GM18867 (cell line): ENCODE results near the gene ZFP1.
A peak's percentile ranks its signal among the peaks of the same experiment; 100 is the strongest.
"Not testable (repeated sequence)": the region's sequence is repeated elsewhere in the genome, so short reads cannot be mapped to it uniquely, and the experiment has no call there.

Experiments used
- ATAC-seq: cut with Tn5 transposase; IDR thresholded peaks from one replicate; pipeline ENCODE4 v1.9.1; 2021; ENCODE audit warnings: mild to moderate bottlenecking, moderate library complexity; ENCODE audit not compliant: unreplicated experiment

The ZFP1 gene

GRCh38 chr16:75203096-75203495, 54.8 kb downstream of the ZFP1 start:
- no peak for ATAC-seq

DNA sequence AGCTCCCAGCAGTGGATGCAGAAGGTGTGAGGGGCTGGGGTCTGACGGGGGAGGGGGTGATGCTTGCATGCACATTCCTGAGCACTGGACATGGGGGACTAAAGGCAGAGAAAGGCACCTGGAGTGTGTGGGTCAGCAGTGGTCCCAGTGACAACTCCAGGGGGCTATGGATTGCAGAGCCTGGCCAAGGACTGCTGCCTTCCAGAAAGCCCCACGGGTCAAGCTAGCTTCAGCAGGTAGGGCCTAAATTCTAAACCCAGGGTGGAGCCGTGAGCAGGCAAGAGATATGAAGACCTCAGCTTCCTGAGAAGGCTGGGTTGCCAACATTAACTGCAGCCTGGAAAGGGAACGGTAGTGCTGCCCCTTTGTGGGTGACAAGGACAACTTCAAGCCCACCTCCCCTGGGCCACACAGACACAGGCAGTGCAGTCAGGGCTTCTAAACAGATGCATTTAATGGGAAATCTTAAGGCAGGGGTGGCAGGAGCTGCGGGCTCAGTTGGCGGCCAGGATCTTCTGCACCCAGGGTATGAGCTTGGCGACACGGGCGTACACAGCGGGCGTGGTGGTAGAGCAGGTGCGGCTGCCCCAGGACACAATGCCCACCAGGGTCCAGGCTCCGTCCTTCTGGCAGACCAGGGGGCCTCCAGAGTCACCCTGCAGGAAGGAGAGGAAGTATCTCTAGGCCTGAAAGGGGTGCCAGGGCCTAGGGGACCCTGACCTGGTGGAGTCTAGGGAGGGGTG, 55.5 kb downstream of the ZFP1 start:
- no peak for ATAC-seq

DNA sequence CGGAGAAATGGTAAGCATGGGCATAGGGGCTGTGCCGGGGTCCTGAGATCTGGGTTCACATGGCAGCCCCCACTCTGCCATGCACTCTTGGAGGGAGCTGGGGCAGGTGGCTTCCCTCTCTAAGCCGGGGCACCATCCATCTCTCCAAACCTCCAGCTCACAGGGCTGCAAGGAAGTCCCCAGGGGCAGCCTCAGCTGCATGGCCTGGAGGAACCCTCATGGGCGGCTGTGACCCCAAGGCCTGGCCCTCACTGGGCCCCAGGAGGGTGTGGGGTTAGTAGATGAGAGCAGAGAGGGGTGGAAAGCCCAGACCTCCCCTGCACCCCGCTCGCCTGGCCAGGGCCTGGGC, 56.1 kb downstream of the ZFP1 start:
- no peak for ATAC-seq

DNA sequence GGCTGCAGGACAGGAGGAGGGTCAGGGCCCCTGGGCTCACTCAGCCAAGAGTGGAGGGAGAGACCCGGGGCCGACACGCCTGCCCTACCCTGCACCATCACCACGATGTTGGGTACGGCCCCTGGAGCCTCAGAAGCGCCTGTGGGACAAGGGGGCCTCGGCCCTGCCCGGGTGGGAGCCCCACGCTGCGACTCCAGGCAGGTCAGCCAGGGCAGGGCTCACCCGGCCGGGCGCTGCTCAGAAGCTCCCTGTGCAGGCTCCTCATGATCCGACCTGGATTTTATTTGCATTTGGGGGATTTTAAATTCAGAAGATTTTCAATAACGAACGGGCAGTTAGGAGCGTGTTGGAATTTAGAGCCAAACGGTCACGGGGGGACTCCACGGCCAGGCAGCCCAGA, 56.6 kb downstream of the ZFP1 start:
- ATAC-seq, result not testable (repeated sequence)

GRCh38 chr16:75205438-75205837, 57.1 kb downstream of the ZFP1 start:
- ATAC-seq, result not testable (repeated sequence)

DNA sequence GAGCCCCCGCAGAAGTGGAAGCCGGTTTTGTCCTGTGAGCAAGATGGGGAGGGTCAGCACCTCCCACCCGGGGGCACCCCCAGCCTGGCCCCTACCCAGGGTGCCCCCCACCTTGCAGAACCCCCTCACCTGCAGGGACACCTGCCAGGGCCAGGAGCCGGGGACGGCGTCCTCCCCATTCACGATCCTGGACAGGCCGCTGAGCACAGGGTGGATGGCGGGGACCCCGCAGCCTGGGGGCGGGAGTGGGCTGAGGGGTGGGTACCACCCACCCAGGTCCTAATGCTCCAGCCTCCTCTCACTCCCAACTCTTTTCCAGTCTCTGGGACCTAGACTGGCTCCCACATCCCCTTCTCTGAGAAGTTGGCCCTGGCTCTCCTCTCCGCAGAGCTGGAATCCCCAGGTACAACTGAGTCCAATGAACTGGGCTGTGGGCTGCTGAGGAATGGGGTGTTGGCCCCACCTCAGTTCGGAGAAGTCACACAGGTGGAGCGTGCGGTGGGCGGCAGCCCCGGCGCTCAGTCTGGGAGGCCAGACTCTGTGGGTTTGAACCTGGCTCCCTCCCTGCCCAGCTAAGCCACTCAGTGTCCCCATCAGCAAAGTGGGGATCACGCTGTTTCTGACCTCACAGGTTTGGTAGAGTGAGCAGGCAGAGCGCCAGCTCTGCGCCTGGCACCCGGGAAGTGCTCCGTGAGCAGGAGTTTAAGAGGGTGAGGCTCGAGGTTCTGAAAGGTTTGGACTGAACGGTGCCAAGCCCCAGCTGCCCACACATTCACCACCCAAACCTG, 57.8 kb downstream of the ZFP1 start:
- ATAC-seq, result not testable (repeated sequence)

DNA sequence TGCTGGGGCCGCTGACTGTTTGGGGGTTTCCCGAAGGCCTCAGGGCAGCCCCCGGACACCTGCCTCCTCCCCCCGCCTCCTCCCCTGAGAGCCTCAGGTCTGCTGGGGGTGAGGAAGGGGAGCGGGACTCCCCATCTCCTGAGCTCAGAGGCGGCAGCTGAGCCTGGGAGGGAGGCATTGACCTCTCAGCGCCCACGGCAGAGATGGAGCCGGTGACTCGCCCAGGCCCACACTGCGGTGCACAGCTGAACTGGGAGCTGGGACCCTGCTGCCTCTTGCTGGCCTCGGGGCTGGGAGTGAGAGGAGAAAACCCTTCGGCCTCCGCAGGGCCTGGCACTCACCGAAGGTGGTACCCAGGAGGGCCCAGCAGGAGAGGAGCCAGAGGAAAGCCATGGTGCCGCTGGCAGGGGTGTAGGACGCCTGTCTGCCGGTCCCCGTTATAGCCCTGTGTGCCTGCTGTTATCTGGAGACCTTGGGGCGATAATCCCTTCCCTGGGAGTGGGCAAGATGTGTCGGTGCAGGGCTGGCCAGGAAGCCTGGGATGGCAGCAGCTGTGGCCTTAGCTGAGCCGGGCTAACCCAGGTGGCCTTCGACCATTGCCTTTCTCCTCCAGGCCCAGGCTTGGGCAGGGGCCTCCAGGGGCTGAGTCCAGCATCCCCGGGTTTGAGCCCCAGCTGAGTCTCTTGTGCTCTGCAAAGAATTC, 58.6 kb downstream of the ZFP1 start, which contains the start of gene CTRB2:
TSS of gene CTRB2 (minus strand) at position 413 of the 703 bp plus-strand sequence. CDS start at position 393, 20 bp downstream.
- no peak for ATAC-seq

DNA sequence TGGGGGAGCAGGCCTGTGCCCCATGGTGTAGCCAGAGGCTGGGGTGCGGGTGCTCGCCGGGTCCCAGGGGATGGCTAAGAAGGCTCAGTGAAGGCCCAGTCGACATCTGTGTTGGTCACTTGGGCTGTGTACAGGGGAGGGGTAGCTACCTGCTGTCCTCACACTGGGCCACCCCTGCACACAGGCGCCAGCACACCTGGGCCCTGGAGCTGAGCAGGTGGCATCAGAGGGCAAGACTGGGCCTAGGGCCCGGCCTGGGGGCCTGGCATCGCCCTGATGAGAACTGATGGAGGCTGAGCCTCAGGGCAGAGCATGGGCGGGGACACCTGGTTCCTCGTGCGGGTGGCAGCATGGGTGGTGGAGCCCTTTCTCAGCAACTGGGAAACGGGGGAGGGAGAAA, 59.5 kb downstream of the ZFP1 start:
- no peak for ATAC-seq

DNA sequence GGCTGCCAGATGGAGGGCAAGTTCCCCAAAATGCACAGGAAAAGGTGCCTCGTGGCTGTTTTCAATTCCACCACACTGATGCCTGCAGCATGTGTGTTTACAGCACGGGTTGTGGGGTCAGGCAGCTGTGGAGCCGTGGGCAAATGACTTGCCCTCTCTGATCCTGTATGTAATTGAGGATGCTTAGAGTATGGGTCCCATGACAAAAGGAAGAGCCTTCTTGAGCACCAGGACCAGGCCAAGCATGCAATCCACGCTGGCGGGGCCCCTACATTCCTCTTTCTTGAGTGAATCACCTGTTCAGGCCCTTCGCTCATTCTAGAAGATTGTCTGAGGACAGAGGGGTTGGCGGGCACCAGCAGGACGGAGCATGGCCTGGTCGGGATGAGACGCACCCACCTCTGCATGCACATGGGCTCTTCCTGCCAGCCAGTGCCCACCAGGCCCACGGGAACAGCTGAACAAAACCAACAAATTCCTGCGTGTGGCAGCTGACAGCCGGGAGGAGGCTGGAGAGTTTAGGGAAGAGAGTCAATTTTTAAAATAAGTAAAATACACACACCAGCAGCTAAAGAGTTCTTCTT, 60.0 kb downstream of the ZFP1 start:
- ATAC-seq, result no peak

GRCh38 chr16:75208861-75209505, 60.7 kb downstream of the ZFP1 start:
- no peak for ATAC-seq

- not testable (repeated sequence) for ATAC-seq
Observed at GRCh38 chr16:75209514-75209913, 61.2 kb downstream of the ZFP1 start.

DNA sequence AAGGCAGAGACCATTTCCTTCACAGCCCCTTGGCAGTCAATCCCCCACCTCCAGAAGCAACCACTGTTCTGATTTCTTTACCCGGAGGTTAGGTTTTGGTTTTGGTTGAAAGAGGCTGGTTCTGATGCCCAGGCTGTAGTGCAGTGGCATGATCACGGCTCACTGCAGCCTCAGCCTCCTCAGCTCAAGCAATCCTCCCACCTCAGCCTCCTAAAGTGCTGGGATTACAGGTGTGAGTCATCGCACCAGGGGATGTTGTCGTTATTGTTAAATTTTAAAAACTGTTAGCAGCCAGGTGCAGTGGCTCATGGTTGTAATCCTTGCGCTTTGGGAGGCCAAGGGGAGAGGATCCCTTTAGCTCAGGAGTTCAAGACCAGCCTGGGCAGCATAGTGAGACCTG, 61.6 kb downstream of the ZFP1 start:
- no peak for ATAC-seq

DNA sequence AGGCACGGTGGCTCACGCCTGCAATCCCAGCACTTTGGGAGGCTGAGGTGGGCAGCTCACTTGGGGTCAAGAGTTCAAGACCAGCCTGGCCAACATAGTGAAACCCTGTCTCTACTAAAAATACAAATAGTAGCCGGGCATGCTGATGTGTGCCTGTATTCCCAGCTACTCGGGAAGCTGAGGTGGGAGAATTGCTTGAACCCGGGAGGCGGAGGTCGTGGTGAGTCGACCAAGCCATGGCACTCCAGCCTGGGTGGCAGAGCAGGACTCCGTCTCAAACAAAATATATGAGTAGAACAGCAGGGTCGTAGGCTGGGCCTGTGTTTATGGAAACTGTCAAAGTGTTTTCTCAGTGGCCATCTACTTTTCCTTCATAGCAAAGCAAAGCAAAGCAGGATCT, 63.0 kb downstream of the ZFP1 start:
- not testable (repeated sequence) for ATAC-seq

DNA sequence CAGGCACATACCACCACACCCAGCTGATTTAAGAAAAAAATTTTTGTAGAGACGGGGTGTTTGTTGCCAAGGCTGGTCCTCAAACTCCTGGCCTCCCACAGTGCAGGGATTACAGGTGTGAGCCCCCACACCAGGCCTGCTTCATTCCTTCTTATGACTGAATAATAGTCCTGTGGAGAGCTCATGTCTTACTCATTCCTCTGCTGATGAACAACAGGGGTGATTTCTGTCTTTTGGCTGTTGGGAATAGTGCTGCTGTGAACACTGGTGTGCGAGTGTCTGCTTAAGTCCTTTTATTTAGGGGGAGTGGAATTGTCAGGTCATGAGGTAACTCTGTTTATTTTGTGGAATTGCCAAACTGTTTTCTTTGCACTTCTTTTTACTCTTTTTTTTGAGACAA, 67.8 kb downstream of the ZFP1 start:
- ATAC-seq, result no peak

DNA sequence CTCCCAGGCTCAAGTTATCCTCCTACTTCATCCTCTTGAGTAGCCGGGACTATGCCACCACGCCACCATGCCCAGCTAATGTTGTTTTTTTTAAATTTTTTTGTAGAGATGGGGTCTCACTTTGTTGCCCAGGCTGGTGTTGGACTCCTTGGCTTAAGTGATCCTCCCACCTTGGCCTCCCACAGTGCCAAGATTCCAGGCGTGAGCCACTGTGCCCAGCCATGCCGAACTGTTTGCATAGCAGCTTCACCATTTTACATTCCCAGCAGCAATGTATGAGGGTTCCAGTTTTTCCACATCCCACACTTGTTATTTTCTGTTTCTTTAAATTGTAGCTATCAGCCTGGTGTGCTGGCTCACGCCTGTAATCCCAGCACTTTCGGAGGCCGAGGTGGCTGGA, 68.3 kb downstream of the ZFP1 start:
- no peak for ATAC-seq

- ATAC-seq, result no peak
Observed at GRCh38 chr16:75217389-75217851, 69.1 kb downstream of the ZFP1 start.

GRCh38 chr16:75218256-75219076, 70.1 kb downstream of the ZFP1 start, which contains the start of gene CTRB1:
Gene CTRB1 (plus strand): TSS chr16:75218988. CDS start chr16:75219008, 20 bp downstream.
- ATAC-seq, result peak; percentile 78

DNA sequence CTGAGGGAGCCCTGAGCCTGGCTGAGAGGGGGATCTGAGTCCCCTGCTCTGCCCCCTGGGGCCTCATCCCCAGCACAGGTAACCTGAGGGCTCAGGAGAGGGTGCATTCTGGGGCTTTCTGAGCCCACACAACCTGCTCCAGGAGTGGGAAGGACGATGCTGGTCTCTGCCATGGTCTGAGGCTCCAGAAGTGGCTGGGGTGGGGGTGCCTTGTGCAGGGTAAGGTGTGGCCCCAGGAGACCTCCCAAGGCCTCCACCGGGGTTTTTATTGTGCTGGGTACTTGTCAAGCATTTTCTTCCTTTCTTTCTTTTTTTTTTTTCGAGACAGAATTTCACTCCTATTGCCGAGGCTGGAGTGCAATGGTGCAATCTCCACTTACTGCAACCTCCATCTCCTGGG, 70.8 kb downstream of the ZFP1 start:
- ATAC-seq, result no peak

DNA sequence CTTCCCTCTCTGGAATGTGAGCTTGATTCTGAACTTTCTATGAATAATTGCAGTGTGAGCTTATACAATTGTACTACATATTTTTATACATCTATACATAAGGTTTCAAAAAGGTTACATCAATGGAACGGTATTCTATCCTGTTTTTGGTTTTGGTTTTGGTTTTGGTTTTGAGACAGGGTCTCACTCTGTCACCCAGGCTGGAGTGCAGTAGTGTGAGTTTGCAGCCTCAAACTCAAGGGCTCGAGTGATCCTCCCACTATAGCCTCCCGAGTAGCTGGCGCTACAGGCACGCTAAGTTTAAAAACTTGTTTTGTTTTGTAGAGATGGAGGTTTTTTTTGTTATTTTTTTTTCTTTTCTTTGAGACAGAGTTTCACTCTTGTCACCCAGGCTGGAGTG, 71.5 kb downstream of the ZFP1 start:
- ATAC-seq, result no peak
